ENCODE results near the gene SLC25A24.
"Not testable (repeated sequence)": the region's sequence is repeated elsewhere in the genome, so short reads cannot be mapped to it uniquely, and the experiment has no call there.

DNA sequence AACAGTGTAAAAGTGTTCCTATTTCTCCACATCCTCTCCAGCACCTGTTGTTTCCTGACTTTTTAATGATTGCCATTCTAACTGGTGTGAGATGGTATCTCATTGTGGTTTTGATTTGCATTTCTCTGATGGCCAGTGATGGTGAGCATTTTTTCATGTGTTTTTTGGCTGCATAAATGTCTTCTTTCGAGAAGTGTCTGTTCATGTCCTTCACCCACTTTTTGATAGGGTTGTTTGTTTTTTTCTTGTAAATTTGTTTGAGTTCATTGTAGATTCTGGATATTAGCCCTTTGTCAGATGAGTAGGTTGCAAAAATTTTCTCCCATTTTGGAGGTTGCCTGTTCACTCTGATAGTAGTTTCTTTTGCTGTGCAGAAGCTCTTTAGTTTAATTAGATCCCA lies 37.7 kb downstream of the SLC25A24 start:
- not testable (repeated sequence) for TF ChIP-seq CTCF, POLR2A (IDR thresholded peaks at IDR 0.05)
